Activated CD8-positive, alpha-beta T cell treated with anti-CD3 and anti-CD28 coated beads, Interleukin-2, amount 10 ng/mL, durations not matched to agents 7 days and 5 days (primary cell): Measurements from ENCODE around the gene ZP3. TPM values are rescaled to one million over a fixed set of nuclear protein-coding genes. Genes with fewer than 3 reads are reported as not detected.
"Not testable (repeated sequence)": the region's sequence is repeated elsewhere in the genome, so short reads cannot be mapped to it uniquely, and the experiment has no call there.

Source experiments
- ATAC-seq: fragments of 150-1000 bp; cut with Tn5 transposase; one replicate; pipeline ENCODE4 v1.10.0; 2021; ENCODE audit warnings: moderate library complexity
- CTCF ChIA-PET: fragments of 350-600 bp; sonication (Branson Sonifier 250); formaldehyde crosslinking; loops from one replicate; lab custom pipeline; 2021; ENCODE audit warnings: antibody characterized with exemption; lab: Charles Lee
- POLR2A ChIA-PET: fragments of 350-600 bp; sonication (Branson Sonifier 250); formaldehyde crosslinking; loops from one replicate; lab custom pipeline; 2021; ENCODE audit warnings: antibody characterized with exemption; lab: Charles Lee
- DNase-seq: peaks from one replicate; pipeline ENCODE4 v3.0.0-alpha.2; 2020
- H3K27ac Mint-ChIP-seq: one replicate; pipeline ENCODE4 v1.8.0; 2021; ENCODE audit warnings: mild to moderate bottlenecking, mixed read lengths
- H3K27me3 Mint-ChIP-seq: one replicate; pipeline ENCODE4 v1.8.0; 2021; ENCODE audit warnings: low read depth, mixed read lengths
- H3K36me3 Mint-ChIP-seq: one replicate; pipeline ENCODE4 v1.8.0; 2021; ENCODE audit warnings: low read depth, mixed read lengths
- H3K4me1 Mint-ChIP-seq: one replicate; pipeline ENCODE4 v1.8.0; 2021; ENCODE audit warnings: low read depth, mixed read lengths
- H3K4me3 Mint-ChIP-seq: one replicate; pipeline ENCODE4 v1.8.0; 2021; ENCODE audit warnings: mild to moderate bottlenecking, mixed read lengths
- H3K9me3 Mint-ChIP-seq: one replicate; pipeline ENCODE4 v1.8.0; 2022; ENCODE audit warnings: mixed read lengths; ENCODE audit not compliant: insufficient read depth
- total RNA-seq, 2 experiments: library from RNA; stranded (reverse); gene quantifications; one replicate each; pipeline ENCODE4 v1.2.3, GENCODE V29; 2021

ZP3 gene
- total RNA-seq, result 1 to 10 TPM; 4.0 to 5.9 TPM

DNA sequence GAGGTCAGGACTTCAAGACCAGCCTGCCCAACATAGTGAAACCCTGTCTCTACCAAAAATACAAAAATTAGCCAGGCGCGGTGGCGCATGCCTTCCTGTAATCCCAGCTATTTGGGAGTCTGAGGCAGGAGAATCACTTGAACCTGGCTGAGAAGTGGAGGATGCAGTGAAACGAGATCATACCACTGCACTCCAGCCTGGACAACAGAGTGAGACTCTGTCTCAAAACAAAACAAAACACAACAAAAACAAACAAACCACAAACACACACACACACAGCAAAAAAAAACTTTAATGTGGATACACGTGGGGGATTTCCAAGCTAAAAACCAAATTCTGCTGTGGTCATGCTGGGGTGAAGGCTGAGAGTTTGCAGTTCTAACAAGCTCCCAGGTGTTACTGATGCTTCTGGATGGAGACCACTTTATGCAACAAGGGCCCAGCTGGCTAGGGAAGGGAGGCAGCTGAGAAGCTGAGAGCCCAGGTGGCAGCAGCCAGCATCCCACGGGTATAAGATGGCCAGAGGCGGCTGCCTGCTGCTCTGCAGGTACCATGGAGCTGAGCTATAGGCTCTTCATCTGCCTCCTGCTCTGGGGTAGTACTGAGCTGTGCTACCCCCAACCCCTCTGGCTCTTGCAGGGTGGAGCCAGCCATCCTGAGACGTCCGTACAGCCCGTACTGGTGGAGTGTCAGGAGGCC, at the start of gene ZP3:
Gene ZP3 (plus strand): TSS at position 538 of the 699 bp plus-strand sequence. CDS start 15 bp downstream, at position 553.
- peak; percentile 70 for ATAC-seq
- POLR2A ChIA-PET, result no interaction called here
- no peak within 1 kb of the TSS for H3K4me3 Mint-ChIP-seq

DNA sequence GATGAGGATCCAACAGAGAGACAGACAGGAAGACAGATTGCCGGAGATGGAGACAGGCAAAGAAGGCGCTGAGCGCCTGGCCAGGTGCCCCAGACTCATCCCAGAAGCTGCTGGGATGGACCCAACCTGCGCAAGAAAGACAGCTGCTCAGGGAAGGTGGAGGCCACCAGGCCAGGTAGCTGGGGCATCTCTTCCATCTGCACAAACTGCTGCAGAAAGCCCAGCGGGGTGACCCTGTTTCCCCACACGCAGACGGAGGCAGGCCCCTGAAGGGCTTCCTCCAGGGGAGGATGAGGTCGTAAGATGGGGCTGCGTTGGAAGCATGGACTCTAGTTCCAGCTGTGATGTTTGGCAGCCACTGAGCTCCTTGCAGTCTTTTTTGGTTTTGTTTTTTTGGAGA, 49.5 kb upstream of the ZP3 start:
- DNase-seq (no peak), ATAC-seq (no peak)
- peaks cover 17% of the 10 kb centered on the region for H3K27me3 Mint-ChIP-seq
- no peak overlapping the region for H3K27ac Mint-ChIP-seq
- no peak overlapping the region for H3K4me3 Mint-ChIP-seq
- CTCF ChIA-PET, result interaction anchor here (0.7 kb wide), 1 partner anchor 84 kb away, joined by 3 read pairs; no protein-coding TSS in a partner anchor
- no peaks in the 10 kb centered on the region for H3K36me3 Mint-ChIP-seq
- H3K4me1 Mint-ChIP-seq, result peaks cover 6% of the 10 kb centered on the region
- H3K9me3 Mint-ChIP-seq, result no peaks in the 10 kb centered on the region
- POLR2A ChIA-PET, result no interaction called here

More for the DNA sequence above, at the start of gene ZP3:
- Mint-ChIP-seq H3K36me3 (no peaks in the 10 kb centered on the region), H3K9me3 (no peaks in the 10 kb centered on the region), H3K27ac (no peak within 1 kb of the TSS), H3K4me1 (peaks cover 7% of the 10 kb centered on the region), H3K27me3 (no peaks in the 10 kb centered on the region)
- DNase-seq, result no peak
- CTCF ChIA-PET, result interaction anchor here (0.8 to 1.4 kb wide), 2 partner anchors 12 to 107 kb away, joined by 3 to 4 read pairs; no protein-coding TSS in a partner anchor

DNA sequence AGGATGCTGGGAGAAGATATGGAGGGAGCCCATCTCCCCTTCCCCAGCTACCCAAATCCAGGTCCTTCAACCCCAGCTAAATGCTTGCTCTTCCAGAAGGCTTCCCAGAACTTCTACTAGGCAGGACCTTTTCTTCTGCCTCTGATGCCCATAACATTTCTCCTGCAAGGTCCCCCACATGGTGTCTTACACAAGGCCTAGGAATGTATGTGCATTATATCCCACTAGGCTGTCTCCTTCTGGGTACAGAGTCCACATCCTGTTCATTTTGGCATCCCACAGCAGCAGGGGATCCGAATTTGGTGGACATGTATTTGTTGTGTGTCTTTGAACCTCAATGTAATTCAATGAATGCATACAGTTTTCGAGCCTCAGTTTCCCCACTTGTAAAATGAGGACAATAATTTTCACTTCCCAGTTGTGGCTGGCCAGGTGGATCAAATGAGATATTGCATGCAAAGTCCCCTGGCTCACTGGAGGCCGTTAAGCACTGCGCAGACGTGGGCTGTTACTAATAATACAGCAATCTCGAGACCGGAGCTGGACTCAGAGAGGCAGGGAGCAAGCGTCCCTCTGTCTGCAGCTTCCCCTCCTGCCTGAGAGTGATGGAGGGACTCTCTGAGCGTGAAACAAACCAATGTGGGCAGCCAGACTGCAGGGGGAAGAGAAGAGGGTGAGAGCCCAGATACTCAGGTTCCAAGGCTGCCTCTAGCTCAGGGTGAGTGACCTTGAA, 47.4 kb upstream of the ZP3 start:
- CTCF ChIA-PET, result no interaction called here
- H3K9me3 Mint-ChIP-seq, result no peaks in the 10 kb centered on the region

DNA sequence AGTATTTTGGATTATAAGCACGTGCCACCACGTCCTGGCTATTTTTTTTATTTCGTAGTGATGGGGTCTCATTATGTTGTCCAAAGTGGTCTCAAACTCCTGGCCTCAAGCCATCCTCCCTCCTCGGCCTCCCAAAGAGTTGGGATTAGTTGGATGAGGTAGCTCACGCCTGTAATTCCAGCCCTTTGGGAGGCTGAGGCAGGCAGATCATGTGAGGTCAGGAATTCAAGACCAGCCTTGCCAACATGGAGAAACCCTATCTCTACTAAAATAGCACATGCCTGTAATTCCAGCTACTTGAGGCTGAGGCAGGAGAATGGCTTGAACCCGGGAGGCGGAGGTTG, 44.2 kb upstream of the ZP3 start:
- H3K9me3 Mint-ChIP-seq, result no peaks in the 10 kb centered on the region
- H3K27me3 Mint-ChIP-seq, result peaks cover 6% of the 10 kb centered on the region
- H3K4me1 Mint-ChIP-seq, result peaks cover 6% of the 10 kb centered on the region
- ChIA-PET POLR2A (no interaction called here), CTCF (interaction anchor here (1.0 kb wide), 1 partner anchor 22 kb away, joined by 5 read pairs; the partner anchor contains the start of gene YWHAG)
- ATAC-seq (no peak), DNase-seq (no peak)
- peak overlapping the region; percentile 72 for H3K4me3 Mint-ChIP-seq
- peak overlapping the region; percentile 11 for H3K27ac Mint-ChIP-seq
- no peaks in the 10 kb centered on the region for H3K36me3 Mint-ChIP-seq

More for the DNA sequence above, 47.4 kb upstream of the ZP3 start:
- Mint-ChIP-seq H3K36me3 (no peaks in the 10 kb centered on the region), H3K4me3 (no peak overlapping the region), H3K4me1 (peaks cover 6% of the 10 kb centered on the region), H3K27me3 (peaks cover 13% of the 10 kb centered on the region), H3K27ac (no peak overlapping the region)
- no peak for ATAC-seq
- POLR2A ChIA-PET, result no interaction called here
- DNase-seq, result no peak

DNA sequence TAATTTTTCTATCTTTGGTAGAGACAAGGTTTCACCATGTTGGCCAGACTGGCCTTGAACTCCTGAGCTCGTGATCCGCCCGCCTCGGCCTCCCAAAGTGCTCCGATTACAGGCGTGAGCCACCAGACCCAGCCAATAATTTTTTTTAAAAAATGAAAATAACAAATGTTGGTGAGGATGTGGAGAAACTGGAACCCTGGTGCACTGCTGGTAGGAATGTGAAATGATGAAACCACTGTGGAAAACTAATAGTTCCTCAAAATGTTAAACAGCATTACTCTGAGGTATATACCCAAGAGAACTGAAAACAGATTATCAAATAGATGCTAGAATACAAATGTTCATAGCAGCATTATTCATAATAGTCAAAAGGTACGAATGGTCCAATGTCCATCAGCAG, 42.9 kb upstream of the ZP3 start:
- ATAC-seq (no peak), DNase-seq (no peak)
- Mint-ChIP-seq H3K27me3 (peaks cover 4% of the 10 kb centered on the region), H3K27ac (no peak overlapping the region), H3K36me3 (no peaks in the 10 kb centered on the region), H3K9me3 (no peaks in the 10 kb centered on the region), H3K4me1 (peaks cover 6% of the 10 kb centered on the region), H3K4me3 (no peak overlapping the region)
- CTCF ChIA-PET, result no interaction called here
- POLR2A ChIA-PET, result no interaction called here

DNA sequence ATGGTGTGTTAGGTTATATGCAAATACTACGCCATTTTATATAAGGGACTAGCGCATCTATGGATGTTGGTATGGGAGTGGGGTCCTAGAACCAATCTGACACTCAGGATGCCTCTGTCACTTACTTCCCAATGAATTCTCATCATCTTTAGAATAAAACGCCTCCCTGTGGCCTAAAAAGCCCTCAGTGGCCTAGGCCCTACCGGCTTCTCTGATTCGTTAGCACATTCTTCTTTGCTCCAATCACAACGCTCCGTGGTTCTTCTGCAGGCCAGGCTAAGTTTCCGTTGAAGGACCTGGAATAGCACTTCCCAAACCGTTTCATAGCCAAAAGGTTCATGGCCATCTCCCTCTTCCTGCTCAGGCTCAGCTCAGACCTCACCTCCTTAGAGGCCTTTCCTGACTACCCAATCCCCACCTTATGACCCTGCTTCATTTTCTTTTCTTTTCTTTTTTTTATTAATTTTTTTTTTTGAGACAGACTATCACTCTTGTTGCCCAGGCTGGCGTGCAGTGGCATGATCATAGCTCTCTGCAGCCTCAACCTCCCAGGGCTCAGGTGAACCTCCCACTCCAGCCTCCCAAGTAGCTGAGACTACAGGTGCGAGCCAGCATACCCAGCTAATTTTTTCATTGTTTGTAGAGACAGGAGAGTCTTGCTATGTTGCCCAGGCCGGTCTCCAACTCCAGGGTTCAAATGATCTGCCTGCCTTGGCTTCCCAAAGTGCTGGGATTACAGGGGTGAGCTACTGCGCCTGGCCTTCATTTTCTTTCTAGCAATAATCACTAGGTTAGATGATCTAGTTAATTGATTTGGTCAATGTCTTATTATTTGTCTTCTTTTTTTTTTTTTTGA, 41.4 kb upstream of the ZP3 start:
- ATAC-seq (no peak), DNase-seq (no peak)
- Mint-ChIP-seq H3K27ac (no peak overlapping the region), H3K36me3 (no peaks in the 10 kb centered on the region), H3K4me1 (peaks cover 3% of the 10 kb centered on the region), H3K27me3 (no peaks in the 10 kb centered on the region), H3K9me3 (no peaks in the 10 kb centered on the region), H3K4me3 (no peak overlapping the region)
- ChIA-PET CTCF (interaction anchor here (0.9 kb wide), 1 partner anchor 19 kb away, joined by 3 read pairs; no protein-coding TSS in a partner anchor), POLR2A (interaction anchor here (0.7 to 1.1 kb wide), 2 partner anchors 24 to 59 kb away, joined by 3 to 4 read pairs; partner anchors contain the start of gene YWHAG)

DNA sequence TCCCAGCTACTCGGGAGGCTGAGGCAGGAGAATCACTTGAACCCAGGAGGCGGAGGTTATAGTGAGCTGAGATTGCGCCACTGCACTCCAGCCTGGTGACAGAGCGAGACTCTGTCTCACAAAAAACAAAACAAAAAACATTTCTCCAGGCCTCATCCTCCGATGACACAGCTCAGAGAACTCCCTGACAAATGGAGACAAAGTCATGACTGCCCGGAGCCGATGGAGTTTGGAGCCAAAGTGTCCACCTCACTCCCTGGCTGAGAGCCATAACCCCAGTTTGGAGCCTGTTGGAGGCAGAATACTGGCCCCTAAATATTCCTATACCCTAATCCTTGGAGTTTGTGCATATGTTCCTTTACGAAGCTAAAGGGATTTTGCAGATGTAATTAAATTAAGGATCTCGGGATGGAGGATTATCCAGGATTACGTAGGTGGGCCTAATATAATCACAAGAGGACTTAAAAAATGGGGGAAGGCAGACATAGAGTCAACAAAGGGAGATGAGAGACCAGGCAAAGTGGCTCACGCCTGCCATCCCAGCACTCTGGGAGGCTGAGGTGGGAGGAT, 38.0 kb upstream of the ZP3 start:
- ChIA-PET CTCF (no interaction called here), POLR2A (no interaction called here)
- Mint-ChIP-seq H3K27me3 (no peaks in the 10 kb centered on the region), H3K4me1 (peaks cover 3% of the 10 kb centered on the region), H3K9me3 (no peaks in the 10 kb centered on the region), H3K27ac (no peak overlapping the region), H3K4me3 (no peak overlapping the region), H3K36me3 (no peaks in the 10 kb centered on the region)
- ATAC-seq, result no peak
- no peak for DNase-seq

DNA sequence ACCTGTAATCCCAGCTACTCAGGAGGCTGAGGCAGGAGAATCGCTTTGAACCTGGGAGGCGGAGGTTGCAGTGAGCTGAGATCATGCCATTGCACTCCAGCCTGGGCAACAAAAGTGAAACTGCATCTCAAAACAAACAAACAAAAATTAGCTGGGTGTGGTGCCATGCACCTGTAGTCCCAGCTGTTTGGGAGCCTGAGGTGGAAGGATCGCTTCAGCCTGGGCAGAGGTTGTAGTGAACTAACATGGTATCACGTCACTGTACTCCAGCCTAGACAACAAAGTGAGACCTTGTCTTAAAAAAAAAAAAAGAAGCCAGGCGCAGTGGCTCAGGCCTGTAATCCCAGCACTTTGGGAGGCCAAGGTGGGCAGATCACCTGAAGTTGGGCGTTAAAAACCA, 37.0 kb upstream of the ZP3 start:
- H3K36me3 Mint-ChIP-seq, H3K27me3 Mint-ChIP-seq, DNase-seq, H3K27ac Mint-ChIP-seq, ATAC-seq, H3K4me3 Mint-ChIP-seq, CTCF ChIA-PET, H3K9me3 Mint-ChIP-seq, POLR2A ChIA-PET: not testable (repeated sequence)
- peaks cover 11% of the 10 kb centered on the region for H3K4me1 Mint-ChIP-seq

DNA sequence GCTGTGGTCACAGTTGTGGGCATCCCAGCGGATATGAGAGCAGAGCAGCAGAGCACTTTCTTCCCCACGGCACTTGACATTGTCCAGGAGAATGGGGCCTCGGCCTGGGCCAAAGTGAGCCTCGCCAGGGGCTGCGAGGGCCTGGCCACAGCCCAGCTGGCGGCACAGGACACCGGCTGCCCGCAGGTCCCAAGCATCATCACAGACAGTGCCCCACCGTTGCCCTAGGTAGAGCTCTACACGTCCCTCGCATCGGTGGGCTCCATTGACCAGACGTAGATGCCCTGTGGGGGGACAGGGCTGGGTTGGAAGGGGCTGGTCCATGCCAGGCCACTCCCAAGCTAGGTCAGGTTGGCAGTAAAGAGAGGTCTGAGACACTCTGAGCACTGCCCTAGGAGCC, 34.7 kb upstream of the ZP3 start:
- Mint-ChIP-seq H3K27me3 (peaks cover 3% of the 10 kb centered on the region), H3K36me3 (no peaks in the 10 kb centered on the region), H3K4me1 (peaks cover 17% of the 10 kb centered on the region), H3K4me3 (no peak overlapping the region), H3K9me3 (no peaks in the 10 kb centered on the region), H3K27ac (no peak overlapping the region)
- no peak for DNase-seq
- no peak for ATAC-seq
- ChIA-PET CTCF (no interaction called here), POLR2A (no interaction called here)

DNA sequence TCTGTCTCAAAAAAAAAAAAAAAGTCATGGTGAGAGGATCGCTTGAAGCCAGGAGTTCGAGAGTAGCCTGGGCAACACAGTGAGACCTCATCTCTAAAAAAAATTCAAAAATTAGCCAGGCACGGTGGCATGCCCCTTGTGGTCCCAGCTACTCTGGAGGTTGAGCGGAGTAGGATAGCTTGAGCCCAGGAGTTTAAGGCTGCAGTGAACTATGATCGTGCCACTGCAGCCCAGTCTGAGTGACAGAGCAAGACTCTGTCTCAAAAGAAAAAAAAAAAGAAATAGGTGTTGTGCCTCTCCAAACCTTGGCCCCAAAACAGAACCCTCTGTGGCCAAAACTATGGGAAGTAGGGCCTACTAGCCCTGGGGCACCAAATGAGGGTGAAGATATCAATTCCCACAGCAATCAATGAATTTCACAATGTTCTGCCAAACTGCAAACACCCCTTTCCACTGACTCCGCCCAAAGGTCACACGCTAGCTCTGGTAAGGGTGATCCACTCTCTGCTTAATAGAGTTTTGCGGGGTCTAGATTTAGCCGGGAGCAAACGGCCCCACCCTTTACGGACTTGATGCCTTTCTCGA, 32.1 kb upstream of the ZP3 start:
- H3K4me3 Mint-ChIP-seq, result peak overlapping the region; percentile 83
- DNase-seq (no peak), ATAC-seq (peak; percentile 8)
- H3K9me3 Mint-ChIP-seq, result no peaks in the 10 kb centered on the region
- peak overlapping the region; percentile 99 for H3K27ac Mint-ChIP-seq
- peaks cover 3% of the 10 kb centered on the region for H3K27me3 Mint-ChIP-seq
- peaks cover 26% of the 10 kb centered on the region for H3K4me1 Mint-ChIP-seq
- ChIA-PET POLR2A (interaction anchor here (1.5 kb wide), 1 partner anchor 34 kb away, joined by 6 read pairs; the partner anchor contains the start of gene YWHAG), CTCF (interaction anchor here (0.8 to 1.5 kb wide), 2 partner anchors 14 to 34 kb away, joined by 3 read pairs; partner anchors contain the start of gene YWHAG)
- no peaks in the 10 kb centered on the region for H3K36me3 Mint-ChIP-seq
